ENCODE data around the gene COL27A1. TPM values are rescaled to one million over a fixed set of nuclear protein-coding genes. Genes with fewer than 3 reads are reported as not detected.

Gene COL27A1
- total RNA-seq, 2 experiments from 2014 or later, result 0.50 to 1.2 TPM

DNA sequence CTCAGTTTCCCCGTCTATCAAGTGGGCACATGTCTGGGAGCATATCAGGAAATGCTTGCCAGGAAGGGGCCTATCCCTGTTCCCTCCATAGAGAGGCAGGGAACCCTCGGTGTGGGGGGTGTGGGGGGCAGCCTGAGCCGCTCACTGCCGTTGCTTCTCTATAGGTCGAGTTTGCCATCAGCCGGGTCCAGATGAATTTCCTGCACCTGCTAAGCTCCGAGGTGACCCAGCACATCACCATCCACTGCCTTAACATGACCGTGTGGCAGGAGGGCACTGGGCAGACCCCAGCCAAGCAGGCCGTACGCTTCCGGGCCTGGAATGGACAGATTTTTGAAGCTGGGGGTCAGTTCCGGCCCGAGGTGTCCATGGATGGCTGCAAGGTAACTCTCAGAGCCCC lies 153.8 kb downstream of the COL27A1 start:
- Mint-ChIP-seq H3K27me3 (no peaks in the 10 kb centered on the region), H3K27ac (no peak overlapping the region), H3K9me3 (no peaks in the 10 kb centered on the region), H3K36me3 (ENCODE audit: low read depth) (no peaks in the 10 kb centered on the region), H3K4me1 (no peaks in the 10 kb centered on the region), H3K4me3 (no peak overlapping the region)
- ChIA-PET CTCF (no interaction called here), POLR2A (no interaction called here)
- DNase-seq, result peak; percentile 12

DNA sequence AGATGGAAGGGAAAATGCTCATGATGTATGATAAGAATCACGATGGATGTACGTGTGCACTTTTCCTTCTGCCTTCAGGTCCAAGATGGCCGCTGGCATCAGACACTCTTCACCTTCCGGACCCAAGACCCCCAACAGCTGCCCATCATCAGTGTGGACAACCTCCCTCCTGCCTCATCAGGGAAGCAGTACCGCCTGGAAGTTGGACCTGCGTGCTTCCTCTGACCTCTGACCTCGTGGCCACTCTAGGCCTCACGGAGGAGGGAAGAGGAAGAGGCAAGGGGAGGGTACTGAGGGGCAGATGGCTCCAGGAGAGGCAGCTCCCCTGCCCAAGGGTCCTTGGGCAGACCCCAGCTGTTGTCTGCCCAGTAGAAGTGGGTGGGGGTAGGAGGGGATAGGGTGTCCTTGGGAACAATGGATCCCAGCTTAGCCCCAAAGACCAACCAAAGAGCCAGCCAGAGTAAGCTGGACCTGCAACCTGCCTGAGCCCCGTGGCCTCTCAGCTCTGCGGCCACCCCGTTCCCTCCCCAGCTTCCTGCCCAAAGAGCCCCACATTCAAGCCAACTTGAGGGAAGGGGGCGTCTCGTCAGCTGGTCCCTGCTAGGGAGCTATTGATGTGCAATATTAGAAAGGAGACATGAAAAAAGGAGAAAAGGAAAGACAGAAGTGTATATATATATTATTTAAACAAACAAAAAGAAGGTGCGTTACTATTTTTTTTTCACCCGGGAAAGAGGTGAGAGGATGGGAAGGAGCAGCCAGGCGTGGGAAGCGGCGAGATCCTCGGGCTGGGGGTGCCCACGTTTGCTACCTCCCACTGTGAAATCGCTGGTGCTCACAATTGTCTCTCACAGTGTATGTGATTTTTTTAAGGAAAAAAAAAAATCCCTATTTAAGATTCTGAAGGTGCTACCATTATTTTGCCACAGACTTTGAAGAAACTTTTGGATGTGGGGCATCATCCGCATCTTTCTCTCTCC lies 155.4 kb downstream of the COL27A1 start:
- POLR2A ChIA-PET, result no interaction called here
- Mint-ChIP-seq H3K27me3 (no peaks in the 10 kb centered on the region), H3K9me3 (no peaks in the 10 kb centered on the region), H3K36me3 (ENCODE audit: low read depth) (no peaks in the 10 kb centered on the region), H3K27ac (no peak overlapping the region), H3K4me3 (no peak overlapping the region), H3K4me1 (no peaks in the 10 kb centered on the region)
- DNase-seq, result peak; percentile 7
- CTCF ChIA-PET, result interaction anchor here (0.9 kb wide), 1 partner anchor 203 kb away, joined by 3 read pairs; no protein-coding TSS in a partner anchor

DNA sequence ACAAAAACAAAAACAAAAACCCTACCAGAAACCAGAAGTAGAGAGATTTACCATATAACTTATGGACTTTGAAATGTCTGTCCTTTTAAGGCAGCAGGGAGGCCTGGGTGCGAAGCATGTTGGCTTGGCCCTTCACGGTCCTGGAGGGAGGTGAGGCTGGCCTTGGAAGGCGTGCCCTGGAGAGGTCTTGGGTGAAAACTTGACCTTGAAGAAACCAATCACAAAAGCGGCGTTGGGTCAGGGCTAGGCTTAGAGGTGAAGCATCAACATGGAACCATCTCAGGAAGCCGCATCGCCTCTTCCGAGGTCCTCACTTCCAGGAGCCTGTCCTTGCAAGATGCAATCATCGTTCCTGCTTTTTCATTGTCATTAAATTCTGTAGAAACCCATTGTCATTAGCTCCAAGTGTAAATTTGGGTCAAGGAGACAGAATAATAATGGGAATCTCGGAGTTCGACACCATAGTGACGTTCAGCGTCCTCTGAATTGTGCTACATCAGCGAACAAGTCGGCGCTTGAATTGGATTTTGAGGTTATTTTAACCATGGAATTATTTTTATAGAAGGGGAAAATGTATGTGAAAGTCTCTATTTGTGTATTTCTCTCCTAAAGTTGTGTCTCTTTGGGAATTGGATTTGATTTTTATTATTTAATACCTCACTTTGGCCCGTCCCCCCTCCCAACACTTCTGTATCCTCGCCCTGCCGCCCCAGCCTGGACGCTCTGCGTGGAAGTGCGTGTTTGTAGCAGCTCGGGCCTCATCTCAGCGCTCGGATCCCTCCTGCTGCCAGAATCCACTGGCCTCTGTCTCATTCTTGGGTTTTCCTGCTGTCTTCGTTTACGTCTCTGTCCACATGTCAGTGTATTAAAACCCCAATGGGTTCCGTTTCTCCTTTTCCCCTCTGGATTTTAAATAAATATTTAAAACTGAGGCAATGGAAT lies 156.5 kb downstream of the COL27A1 start:
- peak; percentile 11 for DNase-seq
- POLR2A ChIA-PET, result no interaction called here
- Mint-ChIP-seq H3K4me1 (no peaks in the 10 kb centered on the region), H3K27ac (no peak overlapping the region), H3K9me3 (no peaks in the 10 kb centered on the region), H3K27me3 (no peaks in the 10 kb centered on the region), H3K4me3 (no peak overlapping the region), H3K36me3 (ENCODE audit: low read depth) (no peaks in the 10 kb centered on the region)
- CTCF ChIA-PET, result interaction anchor here (1.0 kb wide), 1 partner anchor 229 kb away, joined by 3 read pairs; no protein-coding TSS in a partner anchor

DNA sequence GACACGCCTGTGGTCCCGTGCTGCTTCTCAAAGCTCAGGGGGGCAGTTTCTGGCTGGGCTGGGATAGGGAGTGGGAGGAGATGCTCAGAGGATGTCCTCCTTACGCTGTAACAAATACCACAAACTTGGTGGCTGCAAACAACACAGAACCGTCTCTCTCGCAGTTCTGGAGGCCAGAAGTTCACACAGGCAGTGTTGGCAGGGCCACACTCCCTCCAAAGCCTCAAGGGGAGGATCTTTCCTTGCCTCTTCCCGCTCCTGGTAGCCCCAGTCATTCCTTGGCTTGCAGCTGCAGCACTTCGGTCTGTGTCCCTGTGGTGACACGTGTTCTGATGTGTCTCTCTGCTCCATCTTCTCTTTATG lies 157.2 kb downstream of the COL27A1 start:
- no peaks in the 10 kb centered on the region for H3K27me3 Mint-ChIP-seq
- H3K27ac Mint-ChIP-seq, result no peak overlapping the region
- H3K4me3 Mint-ChIP-seq, result no peak overlapping the region
- no peaks in the 10 kb centered on the region for H3K36me3 Mint-ChIP-seq (ENCODE audit: low read depth)
- peak; percentile 8 for DNase-seq
- ChIA-PET CTCF (no interaction called here), POLR2A (no interaction called here)
- H3K9me3 Mint-ChIP-seq, result no peaks in the 10 kb centered on the region
- H3K4me1 Mint-ChIP-seq, result no peaks in the 10 kb centered on the region

DNA sequence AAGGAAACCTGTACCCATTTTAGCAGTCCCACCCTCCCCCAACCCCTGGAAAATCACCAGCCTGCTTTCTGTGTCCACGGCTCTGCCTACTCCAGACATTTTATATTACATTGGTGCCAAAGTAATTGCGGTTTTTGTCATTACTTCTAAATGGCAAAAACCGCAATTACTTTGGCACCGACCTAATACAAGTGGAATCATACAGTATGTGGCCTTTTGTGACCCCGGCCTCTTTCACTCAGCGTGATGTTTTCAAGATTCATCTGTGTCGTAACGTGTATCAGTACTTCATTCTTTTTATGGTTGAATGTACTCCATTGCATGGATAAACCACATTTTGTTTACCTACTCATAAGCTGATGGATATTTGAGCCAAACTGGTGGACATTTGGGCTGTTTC lies 157.8 kb downstream of the COL27A1 start:
- Mint-ChIP-seq H3K9me3 (no peaks in the 10 kb centered on the region), H3K27me3 (no peaks in the 10 kb centered on the region), H3K36me3 (ENCODE audit: low read depth) (no peaks in the 10 kb centered on the region), H3K4me3 (no peak overlapping the region), H3K4me1 (peaks cover 5% of the 10 kb centered on the region), H3K27ac (no peak overlapping the region)
- ChIA-PET CTCF (interaction anchor here (0.6 kb wide), 1 partner anchor 196 kb away, joined by 5 read pairs; no protein-coding TSS in a partner anchor), POLR2A (no interaction called here)
- no peak for DNase-seq

DNA sequence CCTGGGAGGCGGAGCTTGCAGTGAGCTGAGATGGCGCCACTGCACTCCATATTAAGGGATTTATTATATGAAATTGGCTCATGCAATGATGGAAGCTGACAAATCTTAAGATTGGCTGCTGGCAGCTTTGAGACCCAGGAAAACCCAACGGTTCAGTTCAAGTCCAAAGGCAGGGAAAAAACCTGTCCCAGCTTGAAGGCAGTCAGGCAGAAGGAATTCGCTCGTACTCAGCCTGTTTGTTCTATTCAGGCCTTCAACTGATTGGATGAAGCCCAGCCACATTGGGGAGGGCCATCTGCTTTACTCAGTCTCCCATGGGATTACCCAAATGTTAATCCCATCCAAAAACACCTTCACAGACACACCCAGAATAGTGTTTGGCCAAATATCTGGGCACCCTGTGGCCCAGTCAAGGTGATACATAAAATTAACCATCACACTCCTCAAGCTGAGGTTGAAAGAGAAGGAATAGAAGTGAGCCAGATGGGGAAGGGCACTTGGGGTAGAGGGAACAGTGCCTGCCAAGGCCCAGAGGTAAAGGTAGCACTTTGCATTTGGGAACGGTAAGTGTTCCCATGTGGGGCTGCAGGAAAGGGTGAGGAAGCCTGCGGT lies 159.0 kb downstream of the COL27A1 start:
- Mint-ChIP-seq H3K4me1 (peaks cover 10% of the 10 kb centered on the region), H3K9me3 (no peaks in the 10 kb centered on the region), H3K36me3 (ENCODE audit: low read depth) (no peaks in the 10 kb centered on the region), H3K27ac (no peak overlapping the region), H3K27me3 (peaks cover 4% of the 10 kb centered on the region), H3K4me3 (no peak overlapping the region)
- peak; percentile 7 for DNase-seq
- CTCF ChIA-PET, result interaction anchor here (0.7 kb wide), 1 partner anchor 206 kb away, joined by 4 read pairs; no protein-coding TSS in a partner anchor
- POLR2A ChIA-PET, result no interaction called here

DNA sequence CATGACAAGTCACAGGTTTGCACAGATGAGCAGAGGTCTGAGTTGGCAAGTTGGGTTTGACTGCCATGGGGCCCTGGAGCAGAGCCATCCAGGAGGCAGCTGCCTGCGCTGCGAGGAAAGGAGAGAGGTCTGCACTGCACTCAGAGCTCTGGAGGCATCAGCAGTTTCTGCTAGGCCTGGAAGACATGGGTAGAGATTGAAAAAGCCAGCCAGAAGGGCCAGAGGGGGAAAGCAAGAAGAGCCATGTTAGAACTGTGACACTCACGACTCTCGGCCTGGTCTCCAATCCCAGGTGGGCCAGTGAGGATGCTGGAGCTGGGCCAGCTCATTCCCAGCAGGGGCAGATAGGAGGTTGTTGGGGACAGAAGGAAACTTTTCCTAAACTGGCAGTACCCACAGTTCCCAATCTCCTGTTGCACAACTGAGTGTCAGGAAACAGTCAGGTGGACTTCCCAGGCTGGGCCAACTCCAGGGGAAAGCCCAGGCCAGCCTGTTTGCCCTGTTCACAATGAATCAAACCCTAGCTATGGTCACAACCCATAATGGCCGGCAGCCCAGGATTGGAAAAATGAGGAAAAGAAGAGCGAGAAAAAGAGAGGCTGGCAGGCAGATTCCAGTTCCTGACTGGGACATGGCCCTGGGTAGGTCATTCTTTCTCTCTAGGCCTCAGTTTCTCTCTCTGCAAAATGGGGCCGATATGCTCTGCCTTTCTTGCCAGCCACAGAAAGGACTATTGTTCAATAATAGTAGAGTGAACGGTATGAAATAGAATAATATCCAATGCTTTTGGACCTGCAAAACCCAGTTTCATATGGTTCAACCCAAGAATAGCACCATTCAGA lies 159.8 kb downstream of the COL27A1 start:
- POLR2A ChIA-PET, result no interaction called here
- peak; percentile 6 for DNase-seq
- H3K27me3 Mint-ChIP-seq, result peaks cover 4% of the 10 kb centered on the region
- no peak overlapping the region for H3K4me3 Mint-ChIP-seq
- H3K9me3 Mint-ChIP-seq, result no peaks in the 10 kb centered on the region
- no peak overlapping the region for H3K27ac Mint-ChIP-seq
- peaks cover 10% of the 10 kb centered on the region for H3K4me1 Mint-ChIP-seq
- H3K36me3 Mint-ChIP-seq (ENCODE audit: low read depth), result no peaks in the 10 kb centered on the region
- CTCF ChIA-PET, result interaction anchor here (1.5 kb wide), 1 partner anchor 17 kb away, joined by 5 read pairs; no protein-coding TSS in a partner anchor

DNA sequence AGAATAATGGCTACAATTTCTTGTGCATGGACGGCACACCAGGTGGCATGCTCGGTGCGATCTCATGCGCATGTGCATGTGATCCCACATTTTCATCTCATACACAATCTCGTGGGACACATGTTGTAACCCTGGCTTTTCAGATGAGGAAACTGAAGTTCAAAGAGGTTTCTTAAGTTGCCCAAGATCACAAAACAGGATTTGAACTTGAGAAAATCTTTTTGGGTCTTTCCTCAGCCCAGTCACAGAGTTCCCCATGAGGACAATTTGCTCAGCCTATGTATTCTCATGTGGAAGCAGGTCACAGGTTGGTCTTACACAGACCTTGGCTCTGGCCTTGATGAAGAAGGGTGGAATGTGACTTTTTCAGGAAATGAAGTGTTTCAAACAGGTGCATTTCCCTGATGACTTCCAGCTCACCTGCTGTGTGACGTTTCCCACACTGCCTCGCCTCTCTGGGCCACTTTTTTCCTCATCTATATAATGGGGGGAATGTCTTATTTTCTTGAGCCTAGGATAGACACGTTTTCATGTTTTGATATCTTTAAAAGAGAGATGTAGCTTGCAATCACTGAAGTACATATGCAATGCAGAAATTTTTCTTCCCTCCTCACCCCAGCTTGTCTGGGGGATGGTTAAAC lies 160.5 kb downstream of the COL27A1 start:
- H3K27ac Mint-ChIP-seq, result no peak overlapping the region
- H3K9me3 Mint-ChIP-seq, result no peaks in the 10 kb centered on the region
- ChIA-PET CTCF (interaction anchor here (1.5 kb wide), 1 partner anchor 18 kb away, joined by 5 read pairs; no protein-coding TSS in a partner anchor), POLR2A (no interaction called here)
- no peak for DNase-seq
- H3K36me3 Mint-ChIP-seq (ENCODE audit: low read depth), result no peaks in the 10 kb centered on the region
- peaks cover 4% of the 10 kb centered on the region for H3K27me3 Mint-ChIP-seq
- no peak overlapping the region for H3K4me3 Mint-ChIP-seq
- peaks cover 10% of the 10 kb centered on the region for H3K4me1 Mint-ChIP-seq

DNA sequence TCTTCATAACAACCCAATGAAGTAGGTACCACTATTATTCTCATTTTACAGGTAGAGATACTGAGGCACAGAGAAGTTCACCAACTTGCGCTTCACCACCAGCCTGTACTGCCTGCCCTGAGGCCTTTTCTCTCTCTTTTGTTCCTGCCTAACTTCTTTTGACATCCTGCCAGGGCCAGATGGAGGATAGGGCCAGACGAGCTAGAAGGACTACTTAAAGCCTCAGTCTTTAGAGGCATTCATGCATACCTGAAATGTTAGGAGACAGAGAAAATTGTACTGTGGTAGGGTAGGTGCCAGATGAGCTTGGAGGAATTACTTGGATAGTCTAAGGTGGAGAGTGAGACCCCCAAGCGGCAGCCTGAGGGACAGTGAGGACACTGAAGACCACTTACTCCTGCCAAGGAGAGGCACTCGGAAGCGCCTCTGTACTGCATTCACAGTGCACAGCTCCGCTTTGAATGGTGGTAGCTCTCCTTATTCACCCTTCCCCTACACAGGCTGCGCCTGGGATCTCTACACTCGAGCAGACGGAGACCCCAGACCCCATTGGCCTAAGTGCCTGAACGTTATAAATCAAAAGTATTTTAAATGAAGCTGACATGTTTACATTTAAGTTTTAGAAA lies 161.4 kb downstream of the COL27A1 start:
- no peaks in the 10 kb centered on the region for H3K36me3 Mint-ChIP-seq (ENCODE audit: low read depth)
- no peak overlapping the region for H3K27ac Mint-ChIP-seq
- ChIA-PET POLR2A (interaction anchor here (1.0 kb wide), 1 partner anchor 21 kb away, joined by 3 read pairs; no protein-coding TSS in a partner anchor), CTCF (interaction anchor here (1.5 kb wide), 1 partner anchor 19 kb away, joined by 5 read pairs; no protein-coding TSS in a partner anchor)
- no peaks in the 10 kb centered on the region for H3K9me3 Mint-ChIP-seq
- peaks cover 12% of the 10 kb centered on the region for H3K4me1 Mint-ChIP-seq
- peak; percentile 11 for DNase-seq
- H3K4me3 Mint-ChIP-seq, result no peak overlapping the region
- peaks cover 4% of the 10 kb centered on the region for H3K27me3 Mint-ChIP-seq

DNA sequence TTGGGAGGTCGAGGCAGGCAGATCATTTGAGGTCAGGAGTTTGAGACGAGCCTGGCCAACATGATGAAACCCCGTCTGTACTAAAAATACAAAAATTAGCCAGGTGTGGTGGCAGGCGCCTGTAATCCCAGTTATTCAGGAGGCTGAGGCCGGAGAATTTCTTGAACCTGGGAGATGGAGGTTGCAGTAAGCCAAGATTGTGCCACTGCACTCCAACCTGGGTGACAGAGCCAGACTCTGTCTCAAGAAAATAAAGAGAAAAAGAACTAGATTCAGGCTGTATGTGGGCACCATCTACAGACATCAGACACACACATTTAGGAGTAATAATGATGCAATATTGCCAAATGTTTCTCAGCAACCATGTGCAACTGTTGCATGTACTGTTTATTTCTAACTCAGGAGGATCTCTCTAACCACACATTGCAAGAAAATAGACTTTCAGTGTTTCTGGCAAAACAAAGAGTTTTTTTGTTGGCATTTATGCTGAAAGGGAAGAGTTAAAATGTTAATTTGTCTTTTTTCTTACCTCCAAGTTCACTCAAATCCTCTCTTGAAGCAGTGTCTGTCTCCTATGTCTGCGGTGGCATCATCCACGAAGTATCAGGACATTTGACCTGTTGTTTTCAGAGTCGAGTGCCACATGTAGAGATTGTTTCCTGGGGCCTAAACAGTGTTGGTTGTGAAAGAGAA lies 162.5 kb downstream of the COL27A1 start:
- Mint-ChIP-seq H3K27me3 (peaks cover 4% of the 10 kb centered on the region), H3K36me3 (ENCODE audit: low read depth) (no peaks in the 10 kb centered on the region), H3K4me1 (peaks cover 14% of the 10 kb centered on the region), H3K4me3 (no peak overlapping the region), H3K9me3 (no peaks in the 10 kb centered on the region), H3K27ac (no peak overlapping the region)
- ChIA-PET POLR2A (no interaction called here), CTCF (no interaction called here)
- DNase-seq, result peak; percentile 2

DNA sequence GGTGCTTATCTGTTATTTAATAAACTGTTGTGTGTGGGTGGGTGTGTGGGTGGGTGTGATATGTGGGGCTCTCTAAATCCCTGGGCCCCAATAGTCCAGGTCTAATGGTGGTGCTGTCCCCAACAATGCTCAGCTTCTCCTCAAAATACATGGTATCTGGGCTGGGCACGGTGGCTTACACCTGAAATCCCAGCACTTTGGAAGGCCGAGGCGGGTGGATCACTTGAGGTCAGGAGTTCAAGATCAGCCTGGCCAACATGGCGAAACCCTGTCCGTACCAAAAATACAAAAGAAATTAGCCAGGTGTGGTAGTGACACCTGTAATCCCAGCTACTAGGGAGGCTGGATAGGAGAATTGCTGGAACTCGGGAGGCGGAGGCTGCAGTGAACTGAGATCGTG lies 163.1 kb downstream of the COL27A1 start:
- Mint-ChIP-seq H3K4me1 (peaks cover 14% of the 10 kb centered on the region), H3K4me3 (no peak overlapping the region), H3K36me3 (ENCODE audit: low read depth) (no peaks in the 10 kb centered on the region), H3K27me3 (peaks cover 4% of the 10 kb centered on the region), H3K27ac (no peak overlapping the region), H3K9me3 (no peaks in the 10 kb centered on the region)
- POLR2A ChIA-PET, result no interaction called here
- DNase-seq, result peak; percentile 8
- CTCF ChIA-PET, result no interaction called here
